Fibroblast of mammary gland (primary cell): ENCODE data around the gene NHLRC1.

Source experiments
- DNase-seq: peaks from one replicate; pipeline ENCODE4 v3.0.0-alpha.2; 2010; ENCODE audit warnings: low read depth
- H3K4me3 ChIP-seq: 2 replicates; pipeline ENCODE4 v1.5.1; 2011; ENCODE audit warnings: low read depth, mild to moderate bottlenecking, low read length, moderate library complexity; ENCODE audit not compliant: control insufficient read depth
- TF ChIP-seq, protein P1 (sequence below): conservative IDR thresholded peaks from 2 replicates; pipeline ENCODE4 v1.5.1; 2011; ENCODE audit warnings: low read depth, low read length, inconsistent platforms; ENCODE audit not compliant: control insufficient read depth, insufficient read depth

The NHLRC1 gene

DNA sequence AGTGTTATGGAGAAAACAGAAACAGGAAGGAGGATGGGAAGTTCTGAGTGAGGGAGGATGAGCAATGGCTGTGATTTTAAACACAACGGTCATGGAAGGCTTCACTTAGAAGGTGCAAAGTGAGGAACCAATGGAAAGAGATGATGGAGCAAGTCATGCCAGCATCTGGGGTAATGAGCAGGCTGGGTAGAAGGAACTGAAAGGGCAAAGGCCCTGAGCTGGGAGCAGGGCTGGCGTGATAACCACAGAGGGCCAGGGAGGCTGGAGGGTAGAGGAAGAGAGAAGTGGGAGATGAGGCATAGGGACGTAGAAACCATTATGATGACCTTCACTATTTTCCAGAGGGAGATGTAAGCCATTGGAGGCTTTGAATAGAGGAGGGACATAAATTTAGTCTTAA is 43.6 kb downstream of the NHLRC1 start:
- DNase-seq: no peak
- no peak overlapping the region for H3K4me3 ChIP-seq
- TF ChIP-seq, protein P1, sequence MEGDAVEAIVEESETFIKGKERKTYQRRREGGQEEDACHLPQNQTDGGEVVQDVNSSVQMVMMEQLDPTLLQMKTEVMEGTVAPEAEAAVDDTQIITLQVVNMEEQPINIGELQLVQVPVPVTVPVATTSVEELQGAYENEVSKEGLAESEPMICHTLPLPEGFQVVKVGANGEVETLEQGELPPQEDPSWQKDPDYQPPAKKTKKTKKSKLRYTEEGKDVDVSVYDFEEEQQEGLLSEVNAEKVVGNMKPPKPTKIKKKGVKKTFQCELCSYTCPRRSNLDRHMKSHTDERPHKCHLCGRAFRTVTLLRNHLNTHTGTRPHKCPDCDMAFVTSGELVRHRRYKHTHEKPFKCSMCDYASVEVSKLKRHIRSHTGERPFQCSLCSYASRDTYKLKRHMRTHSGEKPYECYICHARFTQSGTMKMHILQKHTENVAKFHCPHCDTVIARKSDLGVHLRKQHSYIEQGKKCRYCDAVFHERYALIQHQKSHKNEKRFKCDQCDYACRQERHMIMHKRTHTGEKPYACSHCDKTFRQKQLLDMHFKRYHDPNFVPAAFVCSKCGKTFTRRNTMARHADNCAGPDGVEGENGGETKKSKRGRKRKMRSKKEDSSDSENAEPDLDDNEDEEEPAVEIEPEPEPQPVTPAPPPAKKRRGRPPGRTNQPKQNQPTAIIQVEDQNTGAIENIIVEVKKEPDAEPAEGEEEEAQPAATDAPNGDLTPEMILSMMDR: no peak

DNA sequence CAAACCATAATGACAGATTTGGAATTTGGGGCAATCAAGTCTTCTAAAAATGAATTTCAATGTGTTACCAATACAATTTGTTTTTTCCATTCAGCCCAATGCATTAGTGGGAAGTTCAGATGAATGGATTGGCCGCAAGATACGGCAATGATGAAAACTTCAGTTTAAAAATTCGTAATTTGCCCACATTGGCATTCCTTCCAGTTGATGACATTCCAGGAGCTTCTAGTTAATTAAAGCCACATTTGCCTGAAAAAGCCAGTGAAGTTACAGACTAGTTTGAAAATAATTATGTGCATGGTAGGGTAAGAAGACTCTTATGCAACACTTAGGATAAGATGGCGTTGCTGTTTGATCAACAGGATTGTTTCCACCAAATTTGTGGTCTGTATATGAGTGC is 46.2 kb downstream of the NHLRC1 start:
- peak; percentile 16 for DNase-seq
- H3K4me3 ChIP-seq: no peak overlapping the region
- TF ChIP-seq, protein P1: no peak

DNA sequence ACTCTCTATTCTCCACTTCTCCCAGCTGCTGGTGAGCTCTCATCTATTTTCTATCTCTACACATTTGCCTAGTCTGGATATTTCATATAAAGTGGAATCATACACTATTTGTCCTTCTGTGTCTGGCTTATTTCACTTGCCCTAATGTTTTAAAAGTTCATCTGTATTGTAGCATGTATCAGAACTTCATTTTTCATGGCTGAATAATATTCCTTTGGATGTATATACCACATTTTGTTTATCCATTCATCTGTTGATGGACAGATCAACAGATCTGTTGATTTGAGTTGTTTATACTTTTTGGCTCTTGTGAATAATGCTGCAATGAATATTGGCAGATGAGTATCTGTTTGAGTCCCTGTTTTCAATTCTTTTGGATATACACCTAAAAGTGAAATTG is 49.6 kb downstream of the NHLRC1 start:
- TF ChIP-seq, protein P1: no peak
- DNase-seq: no peak
- H3K4me3 ChIP-seq: no peak overlapping the region

DNA sequence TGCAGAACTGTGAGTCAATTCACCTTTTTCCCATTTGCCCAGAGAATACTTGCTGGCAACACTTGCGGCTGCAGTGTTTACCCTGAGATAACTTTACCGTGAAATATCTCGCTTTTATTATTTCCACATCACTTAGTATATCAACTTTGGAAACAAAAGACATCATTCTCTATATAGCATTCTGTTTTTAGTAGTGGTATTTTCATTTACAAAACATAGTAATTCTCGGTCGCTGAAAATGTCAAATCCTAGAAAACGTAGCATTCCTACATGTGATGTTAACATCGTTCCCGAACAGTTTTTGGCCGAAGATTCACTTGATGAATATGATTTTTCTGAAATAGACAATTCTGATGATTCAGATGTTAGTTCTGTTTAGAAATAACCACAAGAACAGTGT is 52.0 kb downstream of the NHLRC1 start:
- H3K4me3 ChIP-seq: no peak overlapping the region
- TF ChIP-seq, protein P1: no peak
- DNase-seq: no peak
